ENCODE data around the gene MREG. TPM values are rescaled to one million over a fixed set of nuclear protein-coding genes. Genes with fewer than 3 reads are reported as not detected.

MREG gene
- total RNA-seq, 2 donors from 2014 or later, result 0.35 to 0.41 TPM

- Histone ChIP-seq H3K36me3 (no peaks in the 10 kb centered on the region), H3K4me3 (no peak overlapping the region), H3K27ac (no peak overlapping the region), H3K9me3 (no peaks in the 10 kb centered on the region), H3K4me1 (no peaks in the 10 kb centered on the region), H3K27me3 (no peaks in the 10 kb centered on the region)
- no peak for TF ChIP-seq CTCF (IDR thresholded peaks at IDR 0.05)
- DNase-seq (ENCODE audit: low spot score), result no peak
Observed at GRCh38 chr2:216052420-216052819, 39.1 kb upstream of the MREG start.

GRCh38 chr2:216051350-216051749 lies 38.0 kb upstream of the MREG start:
- no peak for TF ChIP-seq CTCF (IDR thresholded peaks at IDR 0.05)
- H3K27ac ChIP-seq, result no peak overlapping the region
- H3K4me1 ChIP-seq, result no peaks in the 10 kb centered on the region
- no peak overlapping the region for H3K4me3 ChIP-seq
- H3K27me3 ChIP-seq, result no peaks in the 10 kb centered on the region
- no peaks in the 10 kb centered on the region for H3K36me3 ChIP-seq
- DNase-seq (ENCODE audit: low spot score), result no peak
- no peaks in the 10 kb centered on the region for H3K9me3 ChIP-seq

- no peak for DNase-seq (ENCODE audit: low spot score)
- TF ChIP-seq CTCF (IDR thresholded peaks at IDR 0.05), result no peak
- Histone ChIP-seq H3K27ac (no peak overlapping the region), H3K9me3 (no peaks in the 10 kb centered on the region), H3K27me3 (no peaks in the 10 kb centered on the region), H3K4me1 (no peaks in the 10 kb centered on the region), H3K36me3 (no peaks in the 10 kb centered on the region), H3K4me3 (no peak overlapping the region)
Observed at GRCh38 chr2:216049452-216049851, 36.1 kb upstream of the MREG start.

GRCh38 chr2:216047397-216047796 lies 34.0 kb upstream of the MREG start:
- H3K4me1 ChIP-seq, result no peaks in the 10 kb centered on the region
- no peak overlapping the region for H3K4me3 ChIP-seq
- no peak overlapping the region for H3K27ac ChIP-seq
- H3K9me3 ChIP-seq, result no peaks in the 10 kb centered on the region
- no peaks in the 10 kb centered on the region for H3K36me3 ChIP-seq
- H3K27me3 ChIP-seq, result no peaks in the 10 kb centered on the region
- no peak for DNase-seq (ENCODE audit: low spot score)
- no peak for TF ChIP-seq CTCF (IDR thresholded peaks at IDR 0.05)

- no peak for DNase-seq (ENCODE audit: low spot score)
- H3K27me3 ChIP-seq, result no peaks in the 10 kb centered on the region
- no peak overlapping the region for H3K27ac ChIP-seq
- H3K36me3 ChIP-seq, result no peaks in the 10 kb centered on the region
- H3K9me3 ChIP-seq, result no peaks in the 10 kb centered on the region
- H3K4me3 ChIP-seq, result no peak overlapping the region
- no peaks in the 10 kb centered on the region for H3K4me1 ChIP-seq
- TF ChIP-seq CTCF (IDR thresholded peaks at IDR 0.05), result no peak
Observed at GRCh38 chr2:216044883-216045486, 31.6 kb upstream of the MREG start.

- H3K27ac ChIP-seq, result no peak overlapping the region
- no peaks in the 10 kb centered on the region for H3K36me3 ChIP-seq
- no peak for DNase-seq (ENCODE audit: low spot score)
- H3K4me1 ChIP-seq, result no peaks in the 10 kb centered on the region
- H3K27me3 ChIP-seq, result no peaks in the 10 kb centered on the region
- no peak for TF ChIP-seq CTCF (IDR thresholded peaks at IDR 0.05)
- no peak overlapping the region for H3K4me3 ChIP-seq
- H3K9me3 ChIP-seq, result no peaks in the 10 kb centered on the region
Observed at GRCh38 chr2:216043949-216044348, 30.6 kb upstream of the MREG start.

Measured in right atrium auricular region (tissue), 2 donors.